Fibroblast of skin of abdomen (primary cell): Measurements from ENCODE around the gene YAF2.

Source experiments
- DNase-seq: peaks from one replicate; pipeline ENCODE4 v3.0.0-alpha.2; 2013

Gene YAF2

GRCh38 chr12:42143452-42144157 lies 94.4 kb downstream of the YAF2 start:
- DNase-seq = peak; percentile 23

- no peak for DNase-seq
These were observed 96.0 kb downstream of the YAF2 start for GRCh38 chr12:42141981-42142606.

- peak; percentile 59 for DNase-seq
These were observed 97.1 kb downstream of the YAF2 start for GRCh38 chr12:42140901-42141300.

GRCh38 chr12:42135259-42135814 lies 102.7 kb downstream of the YAF2 start:
- peak; percentile 73 for DNase-seq

GRCh38 chr12:42130672-42131402 lies 107.2 kb downstream of the YAF2 start:
- peak; percentile 46 for DNase-seq

GRCh38 chr12:42129595-42130204 lies 108.3 kb downstream of the YAF2 start:
- DNase-seq = peak; percentile 72

- DNase-seq = no peak
These were observed 109.2 kb downstream of the YAF2 start for GRCh38 chr12:42128888-42129287.

GRCh38 chr12:42128327-42128726 lies 109.7 kb downstream of the YAF2 start:
- no peak for DNase-seq

- DNase-seq = no peak
These were observed 111.1 kb downstream of the YAF2 start for GRCh38 chr12:42126963-42127362.

GRCh38 chr12:42125388-42125767 lies 112.7 kb downstream of the YAF2 start:
- no peak for DNase-seq

GRCh38 chr12:42124764-42125387 lies 113.2 kb downstream of the YAF2 start:
- DNase-seq = no peak

- peak; percentile 88 for DNase-seq
These were observed 118.9 kb downstream of the YAF2 start for GRCh38 chr12:42119085-42119633.

GRCh38 chr12:42118136-42118879 lies 119.7 kb downstream of the YAF2 start:
- DNase-seq = peak; percentile 30

- no peak for DNase-seq
These were observed 129.0 kb downstream of the YAF2 start for GRCh38 chr12:42109031-42109430.
